HepG2 (cell line): Measurements from ENCODE around the gene TK1. TPM values are rescaled to one million over a fixed set of nuclear protein-coding genes. Genes with fewer than 3 reads are reported as not detected.

Experiments used
- ATF3 ChIP-seq: sonication (generic); formaldehyde crosslinking; IDR thresholded peaks from 2 replicates; pipeline ENCODE4 v1.4.0; 2020; ENCODE audit warnings: missing genetic modification reagents
- DPF2 ChIP-seq: sonication (generic); formaldehyde crosslinking; IDR thresholded peaks from 2 replicates; pipeline ENCODE4 v1.4.0; 2020; ENCODE audit warnings: mild to moderate bottlenecking, low read depth, missing genetic modification reagents, borderline replicate concordance
- HINFP ChIP-seq: sonication (generic); formaldehyde crosslinking; IDR thresholded peaks from 2 replicates; pipeline ENCODE4 v1.4.0; 2020; ENCODE audit warnings: low read depth, mild to moderate bottlenecking, missing genetic modification reagents
- KAT8 ChIP-seq: IDR thresholded peaks from 2 replicates; pipeline ENCODE4 v1.6.1; 2016; ENCODE audit warnings: missing genetic modification reagents, missing compliant biosample characterization
- MED1 ChIP-seq: sonication (generic); formaldehyde crosslinking; IDR thresholded peaks from 2 replicates; pipeline ENCODE4 v1.4.0; 2020; ENCODE audit warnings: missing genetic modification reagents
- MIER2 ChIP-seq: IDR thresholded peaks from 2 replicates; pipeline ENCODE4 v1.6.1; 2016; ENCODE audit warnings: missing biosample characterization, missing genetic modification reagents
- MIXL1 ChIP-seq: IDR thresholded peaks from 2 replicates; pipeline ENCODE4 v1.6.1; 2016
- NR2C2 ChIP-seq: sonication (generic); formaldehyde crosslinking; IDR thresholded peaks from 2 replicates; pipeline ENCODE4 v1.4.0; 2020; ENCODE audit warnings: missing genetic modification reagents, mild to moderate bottlenecking, moderate library complexity, borderline replicate concordance
- PRDM15 ChIP-seq: sonication (generic); formaldehyde crosslinking; IDR thresholded peaks from 2 replicates; pipeline ENCODE4 v1.4.0; 2020; ENCODE audit warnings: missing genetic modification reagents
- TFDP2 ChIP-seq: sonication (generic); formaldehyde crosslinking; IDR thresholded peaks from 2 replicates; pipeline ENCODE4 v1.4.0; 2020; ENCODE audit warnings: missing genetic modification reagents
- THAP8 ChIP-seq: sonication (generic); formaldehyde crosslinking; IDR thresholded peaks from 2 replicates; pipeline ENCODE4 v1.5.1; 2020; ENCODE audit warnings: missing genetic modification reagents, mild to moderate bottlenecking, borderline replicate concordance
- THRA ChIP-seq: sonication (generic); formaldehyde crosslinking; IDR thresholded peaks from 2 replicates; pipeline ENCODE4 v1.4.0; 2020; ENCODE audit warnings: missing genetic modification reagents, borderline replicate concordance
- ZHX1 ChIP-seq: sonication (generic); formaldehyde crosslinking; IDR thresholded peaks from 2 replicates; pipeline ENCODE4 v1.8.1; 2022; ENCODE audit warnings: low read depth, mild to moderate bottlenecking, missing genetic modification reagents
- ZNF12 ChIP-seq: sonication (generic); formaldehyde crosslinking; IDR thresholded peaks from 2 replicates; pipeline ENCODE4 v1.5.0; 2020; ENCODE audit warnings: missing genetic modification reagents
- ZNF253 ChIP-seq: sonication (generic); formaldehyde crosslinking; IDR thresholded peaks from 2 replicates; pipeline ENCODE4 v1.8.0; 2022; ENCODE audit warnings: mild to moderate bottlenecking, missing genetic modification reagents, borderline replicate concordance
- ZNF768 ChIP-seq: sonication (generic); formaldehyde crosslinking; IDR thresholded peaks from 2 replicates; pipeline ENCODE4 v1.4.0; 2020; ENCODE audit warnings: missing genetic modification reagents
- polyA plus RNA-seq, 8 experiments: library from polyadenylated mRNA; depleted of rRNA in 3 of 8; stranded (reverse) in 7 of 8; unstranded in 1 of 8; fragments of >200 nt; fragmentation: Illumina TruSeq in 4 of 8; extraction: Trizol in 4 of 8; gene quantifications; 2 replicates each; pipeline versions ENCODE4 v1.2.1 to v1.2.3, GENCODE V29; 2011 to 2016; ENCODE audit warnings: low read depth in 4 of 8, missing spikeins in 1 of 8, mixed read lengths in 1 of 8; ENCODE audit not compliant: insufficient read depth in 1 of 8
- total RNA-seq, 5 experiments: library from RNA; depleted of rRNA; stranded (reverse); fragments of >200 nt; fragmentation: Illumina TruSeq; extraction: Trizol; gene quantifications; 2 replicates each; pipeline ENCODE4 v1.2.3, GENCODE V29; 2016; ENCODE audit warnings: low read depth in 1 of 5

Gene TK1
- total and polyA plus RNA-seq, 2 of the 13 experiments (the other 11 are each of a cell fraction or from before 2014, with no cell fraction given) = 45.0 to 96.0 TPM

- 0 out of 2 replicates have a peak, but pooled peaks have one; percentile 17 for TF ChIP-seq PRDM15 (CRISPR knock-in tag)
- TF ChIP-seq KAT8 (CRISPR knock-in tag) = peak; percentile 56; the same call in 1 of the 2 replicates
- 0 out of 2 replicates have a peak, but pooled peaks have one; percentile 26 for TF ChIP-seq ZNF253 (CRISPR knock-in tag)
- TF ChIP-seq THRA (CRISPR knock-in tag) = 0 out of 2 replicates have a peak, but pooled peaks have one; percentile 40
- TF ChIP-seq HINFP = no peak
- TF ChIP-seq ATF3 (CRISPR knock-in tag) = peak; percentile 30; the same call in 1 of the 2 replicates
- 0 out of 2 replicates have a peak, but pooled peaks have one; percentile 48 for TF ChIP-seq ZNF768
- TF ChIP-seq MIER2 (CRISPR knock-in tag) = no peak
- TF ChIP-seq MED1 (CRISPR knock-in tag) = peak; percentile 77
- peak; percentile 75 for TF ChIP-seq TFDP2 (CRISPR knock-in tag)
- no peak for TF ChIP-seq DPF2 (CRISPR knock-in tag)
- TF ChIP-seq NR2C2 = peak; percentile 56; the same call in 1 of the 2 replicates
- TF ChIP-seq MIXL1 = peak; percentile 22; the same call in 1 of the 2 replicates
- no peak for TF ChIP-seq ZNF12 (CRISPR knock-in tag)
- 0 out of 2 replicates have a peak, but pooled peaks have one; percentile 8 for TF ChIP-seq THAP8 (CRISPR knock-in tag)
- TF ChIP-seq ZHX1 (CRISPR knock-in tag) = peak; percentile 76; the same call in 1 of the 2 replicates
Observed at GRCh38 chr17:78168242-78168902, 18.5 kb downstream of the TK1 start, which contains the start of gene SYNGR2 (continued).
